GM21576 (cell line): ENCODE results near the gene BMAL1.

ENCODE experiments used
- ATAC-seq: cut with Tn5 transposase; IDR thresholded peaks from one replicate; pipeline ENCODE4 v1.9.1; 2021; ENCODE audit warnings: mild to moderate bottlenecking, moderate library complexity; ENCODE audit not compliant: unreplicated experiment

The BMAL1 gene

DNA sequence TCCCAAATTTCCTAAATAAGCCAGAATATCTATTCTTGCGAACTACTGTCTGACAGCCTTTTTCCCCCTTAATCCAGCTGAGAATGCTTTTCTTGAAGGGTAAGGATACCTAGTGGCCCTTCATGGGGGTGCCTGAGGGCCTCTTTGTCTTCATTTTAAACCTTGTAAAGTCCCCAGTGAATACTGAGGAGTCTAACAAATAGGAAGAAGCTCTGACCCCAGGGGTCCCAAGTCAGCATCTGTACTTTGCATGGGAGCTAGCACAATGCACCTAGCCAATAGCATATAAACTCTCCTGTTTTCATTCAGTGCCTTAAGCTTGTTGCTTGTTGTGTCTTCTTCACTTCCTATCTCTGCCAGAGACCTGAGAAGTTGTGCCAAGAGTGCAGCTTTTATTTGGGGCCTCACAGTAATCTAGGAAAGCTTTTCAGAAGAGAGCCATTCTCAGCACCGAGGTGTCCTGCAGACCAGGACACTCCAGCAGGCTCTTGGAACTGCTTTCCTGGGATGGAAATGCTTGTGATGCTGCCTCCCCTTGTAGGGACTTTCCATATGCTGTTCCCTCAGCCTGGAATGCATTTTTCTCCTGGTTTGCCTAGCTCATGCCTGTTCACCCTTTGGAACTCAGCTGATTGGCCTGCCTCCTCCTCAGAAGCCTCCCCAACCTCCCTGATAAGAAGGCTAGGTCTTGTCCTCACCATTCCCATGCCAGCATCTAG, 37.2 kb downstream of the BMAL1 start:
- no peak for ATAC-seq

DNA sequence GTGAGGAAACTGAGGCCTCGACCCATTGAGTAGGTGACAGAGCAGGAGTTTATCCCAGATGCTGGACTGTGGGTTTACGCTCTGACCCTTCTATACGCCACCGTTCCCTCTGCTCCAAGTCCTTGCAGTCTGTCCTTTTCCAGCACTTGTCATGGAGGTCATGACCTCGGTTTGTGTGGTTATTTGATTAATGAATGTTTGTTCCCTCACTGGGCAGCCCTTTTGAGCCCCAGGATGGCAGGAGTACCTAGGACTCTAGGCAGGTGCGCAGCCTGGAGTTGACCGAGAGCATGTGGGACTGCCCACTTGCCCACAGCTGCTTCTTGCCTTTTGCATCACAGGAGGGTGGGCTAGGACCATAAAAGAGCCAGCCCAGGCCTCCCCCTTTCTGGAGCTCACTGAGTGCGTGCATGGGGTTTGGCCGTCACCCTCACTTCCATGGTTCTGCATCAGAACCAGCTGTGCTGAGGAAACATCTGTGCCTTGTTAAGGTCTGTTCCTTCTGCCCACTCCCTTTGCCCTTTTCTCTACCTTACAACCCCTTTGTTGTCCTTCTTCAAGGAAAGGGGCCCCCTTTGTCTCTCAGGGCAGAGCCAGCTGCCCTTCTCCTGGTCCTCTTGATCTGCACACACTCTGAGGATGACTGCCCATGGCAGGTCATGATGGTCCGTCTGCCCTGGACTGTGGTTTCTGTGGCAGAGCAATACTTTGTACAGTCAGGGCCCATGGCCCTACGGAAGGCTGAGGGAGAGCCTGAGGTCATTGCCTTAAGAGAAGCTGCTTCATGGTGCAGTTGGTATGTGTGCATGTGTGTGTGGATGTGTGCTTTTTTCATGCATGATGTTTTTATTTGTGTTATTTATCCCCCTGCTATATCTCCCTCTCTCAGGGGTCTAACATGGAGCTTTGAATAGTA, 38.2 kb downstream of the BMAL1 start:
- ATAC-seq = peak; percentile 7

DNA sequence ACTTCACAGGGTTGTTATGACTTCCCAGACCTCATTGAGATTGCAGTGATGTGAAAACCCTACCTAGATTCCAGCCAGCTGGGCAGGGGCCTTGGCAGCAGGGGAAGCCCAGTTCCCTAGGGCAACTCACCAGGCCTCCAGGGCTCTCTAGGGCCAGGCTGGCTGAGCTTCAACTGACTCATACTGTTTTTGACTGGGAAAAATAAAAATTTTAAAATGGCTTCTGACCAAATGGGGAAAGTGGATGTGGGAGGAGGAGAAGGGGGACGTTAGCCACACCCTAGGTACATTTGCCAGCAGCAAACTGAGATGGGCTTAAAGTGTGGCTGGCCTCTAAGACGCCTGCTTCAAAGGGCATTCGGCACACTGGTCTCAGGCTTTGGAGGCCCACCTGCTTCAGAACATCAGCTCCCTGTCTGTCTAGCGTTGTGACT, 39.0 kb downstream of the BMAL1 start:
- ATAC-seq = peak; percentile 33

DNA sequence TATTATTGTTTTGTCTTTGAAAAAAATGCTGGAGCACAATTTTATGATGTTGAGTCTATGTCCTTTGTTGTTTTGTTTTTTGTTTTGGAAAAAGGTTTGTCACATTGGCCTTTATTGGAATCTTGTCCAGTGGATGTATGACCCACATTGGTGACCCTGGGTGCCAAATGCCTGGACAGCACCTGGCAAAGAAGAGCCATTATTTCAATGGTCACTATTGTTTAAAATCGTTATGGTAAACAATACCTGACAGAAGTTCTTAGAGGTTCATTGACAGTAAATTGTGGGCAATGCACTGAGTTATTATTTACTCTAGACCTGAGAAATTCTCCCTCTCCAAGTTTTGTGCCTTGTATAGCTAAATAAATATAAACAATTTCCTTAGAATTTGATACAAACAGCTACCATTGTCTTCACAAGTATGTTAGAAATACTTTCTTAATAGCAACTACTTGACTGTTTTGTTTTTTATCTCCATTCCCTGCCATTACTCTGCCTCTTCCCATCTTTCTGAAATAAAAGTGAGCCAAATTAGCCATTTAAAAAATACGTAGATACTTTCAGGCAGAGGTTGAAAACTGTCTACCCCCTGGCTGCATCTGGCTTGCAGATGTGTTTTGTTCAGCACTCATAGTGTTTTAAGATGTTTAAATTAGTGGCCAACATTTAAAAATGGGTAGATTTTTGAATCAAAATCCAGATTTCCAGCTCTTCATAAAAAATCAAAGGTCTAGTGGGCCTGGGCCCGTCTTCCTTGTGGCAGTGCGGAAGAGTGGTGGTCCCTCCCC, 39.9 kb downstream of the BMAL1 start:
- ATAC-seq = no peak

DNA sequence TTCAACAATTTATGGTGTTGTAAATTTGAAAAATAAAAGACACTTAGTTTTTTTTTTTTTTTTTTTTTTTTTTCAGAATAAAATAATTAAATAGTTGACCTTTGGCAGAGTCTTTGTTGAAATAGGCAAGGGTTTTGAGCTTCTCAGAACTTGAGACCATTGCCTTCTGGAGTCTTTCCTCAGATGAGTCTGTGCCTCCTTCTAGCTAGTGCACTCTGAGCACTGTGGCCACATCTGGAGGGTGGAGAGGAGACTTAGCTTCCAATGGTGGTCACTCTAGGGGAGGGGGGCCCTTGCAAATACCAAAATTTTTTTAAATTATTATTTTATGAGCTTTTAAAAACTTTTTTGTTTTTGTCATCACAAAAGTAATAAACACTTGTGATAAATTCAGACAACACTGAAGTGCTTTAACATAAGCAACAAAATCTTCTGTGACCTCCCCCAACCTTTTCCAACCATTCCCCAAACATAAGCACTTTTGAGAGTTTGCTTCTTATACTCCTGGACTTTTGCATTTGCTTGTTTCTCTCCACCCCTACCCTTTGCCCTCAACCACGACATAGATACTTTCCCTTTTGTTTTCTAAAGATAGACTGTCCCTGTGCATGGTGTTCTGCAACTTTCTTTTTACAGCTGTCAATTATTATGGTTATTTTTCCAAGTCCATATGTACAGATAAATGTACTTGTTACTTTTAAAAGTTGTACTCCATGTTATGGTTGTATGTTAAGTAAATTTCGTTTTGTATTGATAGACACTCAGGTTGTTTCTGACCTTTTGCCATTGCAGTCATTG, 41.1 kb downstream of the BMAL1 start:
- peak; percentile 86 for ATAC-seq

DNA sequence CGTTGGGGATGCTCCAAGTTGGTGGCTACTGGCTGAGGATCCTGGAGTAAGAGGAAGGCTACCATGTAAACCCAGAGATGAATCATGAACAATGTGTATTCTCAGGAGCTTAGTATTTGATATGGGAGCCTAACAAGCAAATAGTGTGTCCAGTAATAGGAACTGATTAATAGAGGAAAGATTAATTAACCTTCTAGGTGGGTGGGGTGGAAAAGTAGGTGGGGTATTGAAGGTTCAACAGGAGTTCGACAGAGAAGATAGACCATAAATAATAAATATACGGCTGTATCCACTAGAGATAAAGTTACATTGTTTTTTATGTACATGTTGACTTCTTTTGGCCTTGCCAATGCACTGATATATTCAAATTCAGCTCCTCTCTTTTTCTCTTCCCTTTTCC, 43.1 kb downstream of the BMAL1 start:
- ATAC-seq = no peak

DNA sequence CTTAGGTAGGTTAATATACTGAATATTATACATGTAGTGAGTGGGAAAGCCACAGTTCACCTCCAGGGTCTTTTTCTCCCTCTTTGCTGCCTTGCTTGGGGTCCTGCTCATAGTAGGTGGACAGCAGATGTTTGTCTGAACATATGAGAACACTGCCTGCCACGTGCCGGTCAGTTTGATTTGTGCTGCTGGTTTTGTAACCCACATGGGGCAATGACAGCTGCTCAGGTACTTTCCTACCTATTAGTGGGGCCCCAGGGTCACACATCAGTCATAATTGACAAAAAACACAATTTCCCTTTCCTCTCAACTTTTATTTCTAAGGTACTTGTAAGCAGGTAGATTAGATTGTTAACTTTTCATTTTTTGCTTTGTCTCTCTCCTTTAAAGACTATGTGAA, 43.8 kb downstream of the BMAL1 start:
- no peak for ATAC-seq

DNA sequence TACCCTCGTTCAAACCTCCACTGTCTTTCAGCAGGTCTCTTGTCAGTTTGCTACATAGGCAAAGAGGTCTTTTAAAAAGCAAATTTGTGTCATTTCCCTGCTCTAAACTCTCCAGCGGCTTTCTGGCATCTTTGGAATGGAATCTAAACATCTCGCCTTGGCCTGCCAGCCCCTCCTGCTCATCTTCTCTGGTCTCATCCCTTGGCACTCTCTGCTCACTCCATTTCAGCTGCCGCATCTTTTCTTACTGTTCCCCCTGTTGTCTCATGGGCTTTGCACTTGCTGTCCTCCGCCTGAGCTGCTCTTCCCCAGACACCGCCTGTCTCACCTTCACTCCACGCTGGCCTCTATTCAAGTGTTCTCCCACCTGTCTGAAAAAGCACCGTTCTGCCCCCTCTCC, 46.6 kb downstream of the BMAL1 start:
- ATAC-seq = no peak

DNA sequence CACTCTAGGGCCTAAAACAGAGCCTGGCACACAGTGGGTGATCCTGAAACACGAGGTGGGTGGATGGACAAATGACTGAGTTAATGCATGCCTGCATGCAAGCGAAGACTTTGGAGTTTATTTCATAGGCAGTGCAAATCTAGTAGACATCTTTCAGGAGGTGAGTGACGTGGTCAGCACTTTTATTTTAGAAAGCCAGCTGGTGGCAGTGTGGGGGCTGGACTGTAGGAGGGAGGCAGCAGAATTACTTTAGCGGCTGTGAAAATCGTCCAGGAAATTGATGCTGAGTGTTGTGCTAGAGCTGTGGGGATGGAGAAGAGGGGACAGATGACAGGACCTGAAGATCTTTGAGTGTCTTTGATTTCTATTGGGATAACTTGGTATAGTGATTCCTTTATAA, 47.1 kb downstream of the BMAL1 start:
- ATAC-seq = no peak

DNA sequence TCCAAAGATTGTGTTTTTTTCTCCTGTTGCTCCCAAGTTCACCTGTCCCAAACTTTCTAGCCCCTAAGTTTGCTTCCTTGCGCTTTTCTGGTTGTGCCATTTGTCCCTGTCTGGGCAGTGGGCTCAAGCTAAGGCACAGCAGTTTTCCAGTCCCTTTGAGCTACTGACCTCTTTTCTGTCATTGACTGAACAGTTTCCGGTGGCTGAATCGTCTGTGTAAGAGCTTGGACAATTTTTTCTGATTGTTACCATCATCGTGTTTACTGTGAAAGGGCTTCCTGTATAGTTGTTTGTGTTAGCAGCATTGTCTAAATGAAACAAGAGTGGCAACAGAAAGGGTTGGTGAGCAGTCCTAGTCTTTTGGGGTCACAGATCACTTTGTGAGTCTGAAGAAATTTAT, 49.8 kb downstream of the BMAL1 start:
- no peak for ATAC-seq

DNA sequence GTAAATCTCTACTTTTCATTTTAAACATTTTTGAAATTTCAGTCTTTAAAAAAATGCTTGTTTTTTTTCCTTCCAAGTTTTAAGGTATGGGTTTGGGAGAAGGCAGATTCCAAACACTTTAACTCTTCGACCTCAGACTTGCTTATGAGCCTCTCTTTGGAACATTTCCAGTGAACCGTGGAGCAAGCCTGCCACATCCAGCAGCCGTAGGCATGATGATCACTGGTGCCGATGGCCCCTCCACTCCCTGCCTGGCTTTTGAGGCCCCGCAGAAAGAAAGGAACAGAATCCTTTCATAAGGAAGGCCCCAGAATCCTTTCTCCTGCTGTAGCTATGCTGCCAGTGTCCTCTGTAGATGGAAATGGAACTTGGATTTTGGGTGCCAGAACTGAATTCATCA, 50.7 kb downstream of the BMAL1 start:
- ATAC-seq = no peak

DNA sequence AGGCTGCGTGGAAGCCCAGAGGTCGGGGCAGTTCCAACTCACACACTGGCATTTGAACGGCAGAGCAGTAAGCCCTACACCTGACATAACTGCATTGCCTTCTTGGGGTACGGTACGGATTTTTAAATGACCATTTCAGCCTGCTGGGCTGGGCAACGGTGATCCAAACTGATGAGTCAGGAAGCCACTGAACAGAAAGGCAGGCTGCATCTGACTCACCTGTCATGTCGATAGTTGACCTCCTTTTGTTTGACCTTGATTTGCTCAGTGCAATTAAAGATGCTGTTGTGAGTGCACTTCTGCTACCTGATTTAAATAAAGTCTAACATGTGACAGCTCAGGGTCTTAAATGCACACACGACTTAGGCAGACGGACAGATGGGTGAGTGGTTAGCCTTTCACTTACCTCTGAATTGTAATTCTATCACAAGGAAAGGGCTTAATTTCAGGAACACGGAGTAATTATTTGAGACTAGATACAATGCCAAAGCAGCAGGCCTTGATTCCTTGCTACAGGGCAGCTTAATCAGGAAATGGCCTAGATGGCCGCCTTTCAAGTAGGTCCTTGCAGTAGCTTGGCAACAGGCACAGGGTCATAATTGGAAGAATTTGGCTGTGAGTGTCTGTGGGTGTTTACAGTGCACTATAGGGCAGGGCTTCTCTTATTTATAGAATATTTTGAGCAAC, 52.2 kb downstream of the BMAL1 start:
- ATAC-seq = no peak

DNA sequence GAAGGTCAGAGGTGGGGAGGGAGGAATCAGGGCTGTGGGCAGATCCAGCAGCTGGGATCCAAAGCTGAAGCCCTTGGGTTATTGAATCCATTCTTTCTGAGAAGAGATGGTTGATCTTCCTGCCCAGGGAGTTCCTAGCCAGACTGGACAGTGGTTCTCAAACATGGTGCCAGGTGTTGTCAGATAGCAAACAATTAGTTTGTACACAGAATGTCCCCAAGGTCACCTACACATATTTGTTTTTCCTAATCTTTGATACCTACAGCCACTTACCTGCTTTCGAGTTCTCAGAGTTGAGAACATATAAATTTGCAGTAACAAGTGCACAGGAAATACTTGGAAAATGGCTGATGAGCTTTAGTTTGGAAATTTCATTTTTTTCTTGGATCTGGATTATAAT, 54.5 kb downstream of the BMAL1 start:
- no peak for ATAC-seq

DNA sequence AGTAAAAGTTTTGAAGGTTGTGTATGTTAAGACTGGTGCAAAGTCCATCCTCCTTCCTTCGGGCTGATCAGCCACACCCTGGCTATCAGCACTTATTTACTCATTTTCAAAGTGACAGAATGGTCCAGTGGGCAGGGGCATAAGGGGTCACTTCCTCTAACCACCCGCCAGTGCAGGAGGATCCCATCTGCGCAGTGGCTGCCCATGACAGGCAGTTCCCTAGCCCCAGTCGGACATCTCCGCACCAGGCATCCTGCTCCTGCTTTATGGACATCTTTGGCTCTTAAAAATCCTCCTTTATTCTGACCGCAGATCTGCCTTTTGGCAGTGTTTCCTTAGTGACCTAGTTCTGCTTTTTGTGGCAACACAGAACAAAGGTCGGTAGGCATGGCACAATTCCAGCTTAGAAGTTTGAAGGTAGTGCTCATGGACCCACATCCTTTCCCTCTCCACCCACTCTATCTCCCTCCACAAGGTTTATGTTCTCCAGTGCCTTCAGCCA, 55.9 kb downstream of the BMAL1 start:
- peak; percentile 33 for ATAC-seq

DNA sequence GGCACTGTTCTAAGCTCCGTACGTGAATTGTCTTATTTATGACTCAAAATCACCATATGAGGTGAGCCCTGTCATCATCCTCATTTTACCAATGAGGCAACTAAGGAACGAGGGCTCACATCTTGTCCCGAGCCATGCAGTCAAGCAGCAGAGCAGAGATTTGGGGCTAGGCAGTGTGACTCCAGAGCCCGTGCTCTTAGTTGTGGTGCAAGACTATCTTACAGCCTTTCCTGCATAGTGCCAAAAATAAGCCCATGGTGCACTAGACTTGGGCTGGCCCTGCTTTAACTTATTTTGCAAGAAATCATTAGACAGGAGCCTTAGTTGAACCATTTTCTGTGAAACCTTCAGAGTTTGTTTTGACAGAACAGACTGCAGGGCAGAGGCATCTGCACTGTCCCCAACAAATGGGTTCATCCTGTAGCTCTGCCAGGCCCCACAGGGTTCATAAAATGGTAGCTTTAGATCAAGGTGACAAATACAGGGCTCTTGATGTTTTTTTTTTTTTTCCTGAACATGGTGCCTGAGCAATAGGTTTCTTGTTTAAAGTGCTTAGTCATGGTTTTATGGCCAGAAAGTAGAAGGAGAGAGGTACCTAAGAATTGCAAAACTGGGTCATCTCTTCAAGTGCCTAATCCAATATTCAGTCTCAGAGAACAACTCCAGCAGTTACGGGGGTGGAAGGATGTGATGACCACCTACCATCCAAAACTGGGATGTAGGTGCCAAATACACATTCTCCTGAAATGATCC, 56.6 kb downstream of the BMAL1 start:
- ATAC-seq = no peak

DNA sequence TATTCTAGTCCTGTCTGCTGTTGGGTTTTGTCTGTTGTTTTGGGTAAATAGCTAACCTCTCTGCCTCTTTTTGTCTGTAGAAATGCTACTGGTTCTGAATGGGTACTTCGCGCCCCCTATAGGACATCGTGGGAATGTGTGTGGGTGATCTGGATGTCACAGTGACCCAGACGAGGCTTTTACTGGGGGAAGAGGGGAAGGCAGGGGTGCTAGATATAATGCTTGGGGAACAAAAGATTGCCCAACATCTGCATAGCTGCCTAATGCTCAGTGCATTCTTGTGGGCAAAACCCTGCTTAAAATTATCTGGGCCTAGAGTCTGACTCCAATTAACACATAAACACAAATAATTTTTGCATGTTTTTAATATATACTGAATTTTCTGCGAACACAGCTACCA, 57.7 kb downstream of the BMAL1 start:
- ATAC-seq = peak; percentile 31

DNA sequence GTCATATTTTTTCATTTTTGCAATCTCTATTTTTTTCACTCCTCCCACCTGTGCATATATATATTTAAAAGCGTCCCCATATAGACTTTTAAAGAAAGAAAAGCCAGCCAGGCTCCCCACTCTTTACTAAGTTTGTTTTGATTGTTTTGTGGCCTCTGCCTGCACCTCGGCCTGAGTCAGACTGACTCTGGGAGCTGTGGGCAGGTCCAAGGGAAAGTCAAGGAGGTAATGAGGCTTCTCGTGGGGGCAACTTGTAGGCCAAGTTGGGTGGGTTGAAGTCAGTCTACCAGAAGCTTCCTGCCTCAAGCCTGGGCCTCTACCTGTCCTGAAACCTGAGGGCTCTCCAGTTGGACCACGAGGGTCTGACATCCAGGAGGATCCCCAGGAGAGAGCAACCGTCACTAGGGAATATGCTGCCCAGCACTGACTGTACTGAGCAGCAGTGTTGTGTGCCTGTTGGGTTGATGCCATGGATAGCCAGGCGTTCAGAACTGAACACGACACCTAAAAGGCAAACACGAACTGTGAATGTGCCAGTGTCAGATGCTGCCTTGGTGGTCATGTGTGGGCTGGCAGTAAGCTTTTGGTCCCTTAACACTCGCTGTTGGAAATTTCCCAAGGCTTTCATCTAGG, 58.8 kb downstream of the BMAL1 start:
- ATAC-seq = no peak

DNA sequence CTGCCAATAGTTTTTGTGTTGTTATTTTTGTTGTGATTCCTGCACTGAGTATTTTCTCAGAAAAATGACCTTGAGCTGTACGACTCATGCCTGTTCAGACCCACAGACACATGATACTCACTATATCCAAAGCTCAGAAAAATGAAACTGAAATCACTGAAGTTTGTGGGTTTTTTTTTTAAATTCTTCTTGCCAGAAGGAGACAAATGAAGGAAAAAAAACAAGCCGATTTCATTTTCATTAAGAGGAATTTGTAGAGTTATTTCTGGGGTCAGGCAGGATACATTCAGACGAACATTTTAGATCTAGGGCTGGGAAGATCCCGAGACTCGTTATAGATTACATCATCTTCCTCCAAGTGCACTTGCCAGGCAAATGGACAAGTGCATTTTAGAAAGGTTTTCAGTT, 60.4 kb downstream of the BMAL1 start:
- peak; percentile 34 for ATAC-seq
